SU-DHL-6 (cell line): ENCODE data around the gene MOB3A.

Source experiments
- EZH2phosphoT487 ChIP-seq: fragments of 200-600 bp; sonication (generic), shearing (Covaris generic); conservative IDR thresholded peaks from 2 replicates; pipeline ENCODE4 v1.6.1; 2018; ENCODE audit warnings: mild to moderate bottlenecking, antibody characterized with exemption, low read length, moderate library complexity, mixed read lengths
- TF ChIP-seq, protein P1 (sequence below): fragments of 200-600 bp; sonication (generic); IDR thresholded peaks from one replicate; pipeline ENCODE4 v1.5.1; 2017; ENCODE audit warnings: antibody characterized with exemption, mild to moderate bottlenecking, low read length, moderate library complexity; ENCODE audit not compliant: insufficient read depth, poor library complexity, severe bottlenecking

DNA sequence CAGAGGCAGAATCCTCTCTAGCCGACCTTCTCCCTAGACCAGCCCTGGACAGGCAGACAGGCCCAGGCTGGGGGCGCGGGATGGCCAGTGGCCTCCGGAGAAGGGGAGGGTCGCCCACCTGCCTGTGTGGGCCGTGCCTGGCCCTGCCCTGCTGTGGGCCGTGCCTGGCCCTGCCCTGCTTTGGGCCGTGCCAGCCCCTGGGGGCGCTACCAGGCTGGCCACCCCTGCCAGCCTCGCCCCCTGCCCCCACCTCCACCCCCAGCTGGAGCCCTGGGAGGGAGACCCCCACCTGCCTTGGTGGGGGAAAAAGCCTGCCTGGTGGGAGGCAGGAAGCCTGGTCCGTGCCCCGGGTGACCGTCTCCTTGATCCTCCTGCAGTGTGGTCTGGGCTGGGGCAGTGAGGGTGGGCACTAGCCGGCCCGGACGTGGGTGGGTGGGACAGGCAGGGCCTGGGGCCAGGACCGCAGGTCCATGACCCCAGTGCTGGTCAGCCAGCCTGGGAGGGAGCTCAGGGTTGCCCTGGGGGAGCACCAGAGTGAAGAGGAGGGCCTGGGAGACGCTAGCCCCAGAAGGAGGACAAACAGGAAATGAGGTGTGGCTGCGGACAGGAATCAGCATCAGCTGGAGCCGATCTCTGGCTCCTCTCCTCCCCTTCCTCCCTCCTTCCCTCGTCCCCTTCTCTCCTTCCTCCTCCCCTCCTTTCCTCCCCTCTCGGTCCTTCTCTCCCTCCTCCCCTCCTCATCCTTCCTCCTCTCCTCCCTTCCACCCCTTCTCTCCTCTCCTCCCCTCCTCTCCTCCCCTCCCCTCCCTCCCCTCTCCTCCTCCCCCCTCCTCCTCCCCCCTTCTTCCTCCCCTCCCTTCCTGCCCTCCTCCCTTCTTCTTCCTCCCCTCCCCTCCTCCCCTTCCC is 39.9 kb downstream of the MOB3A start:
- TF ChIP-seq, protein P1, sequence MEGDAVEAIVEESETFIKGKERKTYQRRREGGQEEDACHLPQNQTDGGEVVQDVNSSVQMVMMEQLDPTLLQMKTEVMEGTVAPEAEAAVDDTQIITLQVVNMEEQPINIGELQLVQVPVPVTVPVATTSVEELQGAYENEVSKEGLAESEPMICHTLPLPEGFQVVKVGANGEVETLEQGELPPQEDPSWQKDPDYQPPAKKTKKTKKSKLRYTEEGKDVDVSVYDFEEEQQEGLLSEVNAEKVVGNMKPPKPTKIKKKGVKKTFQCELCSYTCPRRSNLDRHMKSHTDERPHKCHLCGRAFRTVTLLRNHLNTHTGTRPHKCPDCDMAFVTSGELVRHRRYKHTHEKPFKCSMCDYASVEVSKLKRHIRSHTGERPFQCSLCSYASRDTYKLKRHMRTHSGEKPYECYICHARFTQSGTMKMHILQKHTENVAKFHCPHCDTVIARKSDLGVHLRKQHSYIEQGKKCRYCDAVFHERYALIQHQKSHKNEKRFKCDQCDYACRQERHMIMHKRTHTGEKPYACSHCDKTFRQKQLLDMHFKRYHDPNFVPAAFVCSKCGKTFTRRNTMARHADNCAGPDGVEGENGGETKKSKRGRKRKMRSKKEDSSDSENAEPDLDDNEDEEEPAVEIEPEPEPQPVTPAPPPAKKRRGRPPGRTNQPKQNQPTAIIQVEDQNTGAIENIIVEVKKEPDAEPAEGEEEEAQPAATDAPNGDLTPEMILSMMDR: no peak
- no peak for TF ChIP-seq EZH2phosphoT487
